HepG2 (cell line): Measurements from ENCODE around the gene RPL27A. TPM values are rescaled to one million over a fixed set of nuclear protein-coding genes. Genes with fewer than 3 reads are reported as not detected.

Source experiments
- ATAC-seq: fragments of 200-7000 bp; cut with Tn5 transposase; 3 replicates; pipeline ENCODE4 v1.9.1; 2020; ENCODE audit warnings: mild to moderate bottlenecking, moderate library complexity
- BruUV-seq: library from RNA; stranded (reverse); fragments of 400-500 nt; replicated peaks from 2 replicates; lab custom pipeline; 2021; lab: Mats Ljungman, UMichigan
- CTCF ChIA-PET: fragments of 300-600 bp; formaldehyde crosslinking; extraction: SDS; loops from one replicate; lab custom pipeline; 2021; ENCODE audit warnings: low total read pairs, inconsistent platforms, low intra/inter-chr PET ratio; lab: Yijun Ruan, JAX
- POLR2A ChIA-PET: fragments of 350-600 bp; sonication (Branson Sonifier 250); formaldehyde crosslinking; loops from one replicate; lab custom pipeline; 2020; ENCODE audit warnings: antibody characterized with exemption, inconsistent platforms; lab: Yijun Ruan, JAX
- DNase-seq: peaks from one replicate; pipeline ENCODE4 v3.0.0-alpha.2; 2015; ENCODE audit warnings: low spot score
- FAIRE-seq: peaks from 3 replicates; lab custom pipeline; 2011; peaks lifted over from hg19 to GRCh38; lab: Jason Lieb, UNC
- H2AFZ ChIP-seq: one replicate; pipeline ENCODE4 v1.6.1; 2011; ENCODE audit warnings: low read length, inconsistent platforms
- H3K27ac ChIP-seq: fragments of 300-600 bp; 3 replicates; pipeline ENCODE4 v1.8.0; 2011; ENCODE audit warnings: mixed run types, mild to moderate bottlenecking, mixed read lengths, low read length, inconsistent platforms; ENCODE audit not compliant: insufficient read depth; ENCODE audit errors: extremely low read length
- H3K27me3 ChIP-seq, 2 experiments: fragments of 200-600 bp in 1 of 2; 2 replicates in 1 of 2; 3 replicates in 1 of 2; pipeline versions ENCODE4 v1.6.0 to v1.8.0; 2011; ENCODE audit warnings: low read length in 2 of 2, mild to moderate bottlenecking in 2 of 2, moderate library complexity in 2 of 2, inconsistent platforms in 1 of 2; ENCODE audit not compliant: insufficient read depth in 2 of 2, control insufficient read depth in 1 of 2
- H3K36me3 ChIP-seq, 2 experiments: fragments of 200-600 bp in 1 of 2; replicated peaks in 1 of 2; 2 replicates in 1 of 2; 3 replicates in 1 of 2; pipeline versions ENCODE4 v1.5.1 to v1.8.0; 2011; ENCODE audit warnings: low read length in 2 of 2, inconsistent platforms in 1 of 2; ENCODE audit not compliant: insufficient read depth in 2 of 2, control insufficient read depth in 1 of 2
- H3K4me1 ChIP-seq: 2 replicates; pipeline ENCODE4 v1.5.1; 2012; ENCODE audit warnings: low read length, inconsistent platforms; ENCODE audit not compliant: insufficient read depth
- H3K4me2 ChIP-seq: 2 replicates; pipeline ENCODE4 v1.6.0; 2011; ENCODE audit warnings: low read depth, low read length, inconsistent platforms
- H3K4me3 ChIP-seq, 3 experiments: fragments of 200-600 bp in 1 of 3; sonication (generic), shearing (Covaris generic) in 1 of 3; replicated peaks in 1 of 3; 2 replicates each; pipeline ENCODE4 v1.5.1; 2011 to 2016; ENCODE audit warnings: low read length in 3 of 3, inconsistent platforms in 2 of 3, low read depth in 2 of 3, mild to moderate bottlenecking in 2 of 3, control low read depth in 1 of 3, mixed read lengths in 1 of 3; ENCODE audit not compliant: insufficient read depth in 1 of 3
- H3K79me2 ChIP-seq: one replicate; pipeline ENCODE4 v1.6.1; 2011; ENCODE audit warnings: low read length, inconsistent platforms; ENCODE audit not compliant: insufficient read depth
- H3K9ac ChIP-seq: 2 replicates; pipeline ENCODE4 v1.6.0; 2011; ENCODE audit warnings: mild to moderate bottlenecking, low read depth, low read length, inconsistent platforms; ENCODE audit not compliant: insufficient read depth
- H3K9me3 ChIP-seq: 2 replicates; pipeline ENCODE4 v1.5.1; 2012; ENCODE audit warnings: mild to moderate bottlenecking, low read length
- H4K20me1 ChIP-seq: 2 replicates; pipeline ENCODE4 v1.6.0; 2011; ENCODE audit warnings: inconsistent platforms, mild to moderate bottlenecking, low read length, moderate library complexity; ENCODE audit not compliant: insufficient read depth
- ARNT2 ChIP-seq: sonication (generic); formaldehyde crosslinking; IDR thresholded peaks from 2 replicates; pipeline ENCODE4 v1.8.0; 2022; ENCODE audit warnings: mild to moderate bottlenecking, low read depth, missing genetic modification reagents, moderate library complexity
- ASH2L ChIP-seq: fragments of 300-600, 200-600 bp; sonication (generic); IDR thresholded peaks from 2 replicates; pipeline ENCODE4 v1.7.0; 2017; ENCODE audit warnings: low read depth, mild to moderate bottlenecking, moderate library complexity, mixed read lengths, low read length; ENCODE audit not compliant: insufficient read length
- DNMT3B ChIP-seq: conservative IDR thresholded peaks from 2 replicates; pipeline ENCODE4 v1.6.1; 2016; ENCODE audit warnings: missing biosample characterization, control low read depth
- DZIP1 ChIP-seq: sonication (generic); formaldehyde crosslinking; IDR thresholded peaks from 2 replicates; pipeline ENCODE4 v1.5.0; 2020; ENCODE audit warnings: mild to moderate bottlenecking, missing genetic modification reagents
- ISX ChIP-seq: sonication (generic); formaldehyde crosslinking; conservative IDR thresholded peaks from 2 replicates; pipeline ENCODE4 v1.5.0; 2020; ENCODE audit warnings: missing genetic modification reagents
- TEAD2 ChIP-seq: sonication (generic); formaldehyde crosslinking; IDR thresholded peaks from 2 replicates; pipeline ENCODE4 v1.9.0; 2021; ENCODE audit warnings: missing genetic modification reagents
- ZC3H4 ChIP-seq: sonication (generic); formaldehyde crosslinking; IDR thresholded peaks from 2 replicates; pipeline ENCODE4 v1.4.0; 2020; ENCODE audit warnings: missing genetic modification reagents, borderline replicate concordance
- ZNF207 ChIP-seq: fragments of 450-650 bp; IDR thresholded peaks from 2 replicates; pipeline ENCODE4 v1.6.1; 2016; ENCODE audit warnings: antibody characterized with exemption, borderline replicate concordance
- ZNF292 ChIP-seq: sonication (generic); formaldehyde crosslinking; IDR thresholded peaks from 2 replicates; pipeline ENCODE4 v1.8.1; 2022; ENCODE audit warnings: mild to moderate bottlenecking, low read depth, missing genetic modification reagents, borderline replicate concordance
- ZNF512 ChIP-seq: sonication (generic); formaldehyde crosslinking; IDR thresholded peaks from 2 replicates; pipeline ENCODE4 v1.4.0; 2020; ENCODE audit warnings: mild to moderate bottlenecking, missing genetic modification reagents
- ZNF609 ChIP-seq: sonication (generic); formaldehyde crosslinking; IDR thresholded peaks from 2 replicates; pipeline ENCODE4 v1.4.0; 2020; ENCODE audit warnings: mild to moderate bottlenecking, missing genetic modification reagents, borderline replicate concordance
- ZNF792 ChIP-seq: IDR thresholded peaks from 2 replicates; pipeline ENCODE4 v1.6.1; 2016
- ZXDC ChIP-seq: sonication (generic); formaldehyde crosslinking; IDR thresholded peaks from 2 replicates; pipeline ENCODE4 v1.5.0; 2020; ENCODE audit warnings: mild to moderate bottlenecking, missing genetic modification reagents
- WGBS: methylation state at CpG from one replicate; pipeline ENCODE4 v1.1.6; 2017; ENCODE audit warnings: low lambda C conversion rate; 5-methylcytosine and 5-hydroxymethylcytosine counted together
- in situ Hi-C: cut with HindIII; loops from 2 replicates; pipeline ENCODE4 v1.10.0; 2017; ENCODE audit warnings: low pct_unique_long_range_greater_than_20kb; ENCODE audit not compliant: extremely low pct_ligation_motif_present
- intact Hi-C: fragments of 100-400 bp; cut with micrococcal nuclease; formaldehyde crosslinking; loops from one replicate; pipeline ENCODE4 v1.10.0; 2022; ENCODE audit not compliant: unreplicated experiment
- polyA plus RNA-seq, 8 experiments: library from polyadenylated mRNA; depleted of rRNA in 3 of 8; stranded (reverse) in 7 of 8; unstranded in 1 of 8; fragments of >200 nt; fragmentation: Illumina TruSeq in 4 of 8; extraction: Trizol in 4 of 8; gene quantifications; 2 replicates each; pipeline versions ENCODE4 v1.2.1 to v1.2.3, GENCODE V29; 2011 to 2016; ENCODE audit warnings: low read depth in 4 of 8, missing spikeins in 1 of 8, mixed read lengths in 1 of 8; ENCODE audit not compliant: insufficient read depth in 1 of 8
- total RNA-seq, 5 experiments: library from RNA; depleted of rRNA; stranded (reverse); fragments of >200 nt; fragmentation: Illumina TruSeq; extraction: Trizol; gene quantifications; 2 replicates each; pipeline ENCODE4 v1.2.3, GENCODE V29; 2016; ENCODE audit warnings: low read depth in 1 of 5

Gene RPL27A
- total and polyA plus RNA-seq, 2 of the 13 experiments (the other 11 are each of a cell fraction or from before 2014, with no cell fraction given) = 1,531 to 2,153 TPM

- H3K4me1 ChIP-seq = no peaks in the 10 kb centered on the region
- ChIA-PET CTCF (no interaction called here), POLR2A (no interaction called here)
- intact Hi-C loops = no loop called here
- WGBS = 100% methylated on average over 4 of the region's 4 CpGs
- H2AFZ ChIP-seq = no peak overlapping the region
- H3K4me2 ChIP-seq = no peak overlapping the region
- peaks cover 5 to 17% of the 10 kb centered on the region in 2 experiments; a peak in 4 of 5 replicates for H3K36me3 ChIP-seq
- H3K4me3 ChIP-seq = no peak overlapping the region
- in situ Hi-C loops = no loop called here
- H4K20me1 ChIP-seq = no peaks in the 10 kb centered on the region
- H3K9ac ChIP-seq = no peak overlapping the region
- no peak overlapping the region for H3K27ac ChIP-seq
- H3K79me2 ChIP-seq = no peaks in the 10 kb centered on the region
- BruUV-seq = no TSS peak
- ATAC-seq (no peak), DNase-seq (no peak), FAIRE-seq (no peak)
- H3K27me3 ChIP-seq = no peaks in the 10 kb centered on the region
- no peaks in the 10 kb centered on the region for H3K9me3 ChIP-seq
- TF ChIP-seq TEAD2 (CRISPR knock-in tag) (no peak), ZNF512 (no peak), ZNF609 (CRISPR knock-in tag) (no peak), ZC3H4 (CRISPR knock-in tag) (no peak), ZXDC (no peak), DNMT3B (CRISPR knock-in tag) (no peak), ZNF792 (CRISPR knock-in tag) (no peak), ZNF207 (no peak), ISX (CRISPR knock-in tag) (no peak), ASH2L (no peak), DZIP1 (CRISPR knock-in tag) (no peak), ARNT2 (no peak), ZNF292 (no peak)
Observed at GRCh38 chr11:8671193-8671612, 11.4 kb upstream of the RPL27A start.
